Neural progenitor cell (in vitro differentiated cells): ENCODE measurements around the gene NCF4. TPM values are rescaled to one million over a fixed set of nuclear protein-coding genes. Genes with fewer than 3 reads are reported as not detected.

Source experiments
- DNase-seq: peaks from one replicate; pipeline ENCODE4 v3.0.0-alpha.2; 2016; ENCODE audit warnings: low spot score
- H2AFZ ChIP-seq: fragments of 200-600 bp; sonication (generic); replicated peaks from 2 replicates; pipeline ENCODE4 v1.6.1; 2016; ENCODE audit warnings: antibody characterized with exemption
- H3F3A ChIP-seq: fragments of 200-600 bp; sonication (generic); 2 replicates; pipeline ENCODE4 v1.6.1; 2016; ENCODE audit warnings: antibody characterized with exemption, low read depth
- H3K27ac ChIP-seq: fragments of 200-600 bp; sonication (generic); 2 replicates; pipeline ENCODE4 v1.5.1; 2016; ENCODE audit warnings: mild to moderate bottlenecking
- H3K27me3 ChIP-seq: fragments of 200-600 bp; sonication (generic); 2 replicates; pipeline ENCODE4 v1.6.1; 2016; ENCODE audit warnings: mild to moderate bottlenecking, moderate library complexity
- H3K36me3 ChIP-seq: fragments of 200-600 bp; sonication (generic); 2 replicates; pipeline ENCODE4 v1.5.1; 2016
- H3K4me1 ChIP-seq: fragments of 200-600 bp; sonication (generic); 2 replicates; pipeline ENCODE4 v1.6.1; 2016; ENCODE audit warnings: mixed run types
- H3K4me2 ChIP-seq: fragments of 200-600 bp; sonication (generic); 2 replicates; pipeline ENCODE4 v1.6.1; 2016
- H3K4me3 ChIP-seq: fragments of 200-600 bp; sonication (generic); 2 replicates; pipeline ENCODE4 v1.5.1; 2016
- H3K79me2 ChIP-seq: fragments of 200-600 bp; sonication (generic); 2 replicates; pipeline ENCODE4 v1.6.1; 2016; ENCODE audit warnings: low read depth
- H3K9ac ChIP-seq: fragments of 200-600 bp; sonication (generic); 2 replicates; pipeline ENCODE4 v1.6.1; 2016
- H3K9me3 ChIP-seq: fragments of 200-600 bp; sonication (generic); 2 replicates; pipeline ENCODE4 v1.5.1; 2016; ENCODE audit warnings: low read depth
- H4K20me1 ChIP-seq: fragments of 200-600 bp; sonication (generic); 2 replicates; pipeline ENCODE4 v1.6.1; 2016; ENCODE audit warnings: low read depth
- H3K27ac Mint-ChIP-seq: 3 replicates; pipeline ENCODE4 v1.8.0; 2021; ENCODE audit warnings: mixed read lengths
- H3K27me3 Mint-ChIP-seq: 2 replicates; pipeline ENCODE4 v1.8.0; 2022; ENCODE audit warnings: low read depth, mild to moderate bottlenecking, inconsistent platforms, moderate library complexity, mixed read lengths; ENCODE audit not compliant: insufficient read depth
- H3K36me3 Mint-ChIP-seq: 3 replicates; pipeline ENCODE4 v1.8.0; 2021; ENCODE audit warnings: mixed read lengths
- H3K4me1 Mint-ChIP-seq: 3 replicates; pipeline ENCODE4 v1.8.0; 2021; ENCODE audit warnings: mixed read lengths
- H3K4me3 Mint-ChIP-seq: 3 replicates; pipeline ENCODE4 v1.8.0; 2021; ENCODE audit warnings: mild to moderate bottlenecking, moderate library complexity, mixed read lengths
- H3K9me3 Mint-ChIP-seq: 3 replicates; pipeline ENCODE4 v1.8.0; 2020; ENCODE audit warnings: mixed read lengths
- CTCF ChIP-seq: fragments of 200-600 bp; sonication (generic); IDR thresholded peaks from 2 replicates; pipeline ENCODE4 v1.5.1; 2017; ENCODE audit warnings: antibody characterized with exemption, mild to moderate bottlenecking
- EZH2 ChIP-seq: fragments of 200-600 bp; sonication (generic); IDR thresholded peaks from 2 replicates; pipeline ENCODE4 v1.6.1; 2017; ENCODE audit warnings: antibody characterized with exemption, mild to moderate bottlenecking, moderate library complexity
- EZH2phosphoT487 ChIP-seq: fragments of 200-600 bp; sonication (generic); IDR thresholded peaks from 2 replicates; pipeline ENCODE4 v1.6.1; 2017; ENCODE audit warnings: antibody characterized with exemption
- total RNA-seq: library from RNA; depleted of rRNA; stranded (reverse); fragments of >200 nt; gene quantifications from 2 replicates; pipeline ENCODE4 v1.2.3, GENCODE V29; 2015; ENCODE audit warnings: low replicate concordance

NCF4 gene
- total RNA-seq, 1 donor from 2014 or later, result not detected

- Mint-ChIP-seq H3K36me3 (no peaks in the 10 kb centered on the region), H3K4me3 (no peak overlapping the region), H3K4me1 (no peaks in the 10 kb centered on the region), H3K27ac (no peak overlapping the region), H3K9me3 (peaks cover 2% of the 10 kb centered on the region), H3K27me3 (peaks cover 25% of the 10 kb centered on the region)
- Histone ChIP-seq H3K36me3 (no peaks in the 10 kb centered on the region), H3K27ac (no peak overlapping the region), H3K4me2 (no peak overlapping the region), H3K4me1 (no peaks in the 10 kb centered on the region), H3K27me3 (peaks cover 12% of the 10 kb centered on the region), H4K20me1 (no peaks in the 10 kb centered on the region), H3K79me2 (no peaks in the 10 kb centered on the region), H3K4me3 (no peak overlapping the region), H3K9me3 (no peaks in the 10 kb centered on the region), H2AFZ (no peak overlapping the region), H3K9ac (no peak overlapping the region), H3F3A (no peaks in the 10 kb centered on the region)
- DNase-seq, result no peak
- TF ChIP-seq EZH2phosphoT487, result no peak
These were observed 9.4 kb downstream of the NCF4 start for GRCh38 chr22:36870250-36870649.

GRCh38 chr22:36871669-36872081 lies 10.9 kb downstream of the NCF4 start:
- Mint-ChIP-seq H3K4me3 (no peak overlapping the region), H3K9me3 (peaks cover 2% of the 10 kb centered on the region), H3K36me3 (no peaks in the 10 kb centered on the region), H3K27ac (no peak overlapping the region), H3K4me1 (no peaks in the 10 kb centered on the region), H3K27me3 (peaks cover 18% of the 10 kb centered on the region)
- no peak overlapping the region for H3K27ac ChIP-seq
- no peaks in the 10 kb centered on the region for H3K79me2 ChIP-seq
- H3K36me3 ChIP-seq, result no peaks in the 10 kb centered on the region
- no peaks in the 10 kb centered on the region for H3K9me3 ChIP-seq
- peak; percentile 10 for DNase-seq
- no peak for TF ChIP-seq EZH2
- H2AFZ ChIP-seq, result no peak overlapping the region
- no peaks in the 10 kb centered on the region for H3F3A ChIP-seq
- H3K4me1 ChIP-seq, result no peaks in the 10 kb centered on the region
- H3K4me3 ChIP-seq, result no peak overlapping the region
- H3K27me3 ChIP-seq, result no peaks in the 10 kb centered on the region
- H3K4me2 ChIP-seq, result no peak overlapping the region
- no peak overlapping the region for H3K9ac ChIP-seq
- H4K20me1 ChIP-seq, result no peaks in the 10 kb centered on the region

- Histone ChIP-seq H3K4me2 (no peak overlapping the region), H3K36me3 (no peaks in the 10 kb centered on the region), H3K4me3 (no peak overlapping the region), H3K27ac (no peak overlapping the region), H3K79me2 (no peaks in the 10 kb centered on the region), H4K20me1 (no peaks in the 10 kb centered on the region), H3K4me1 (no peaks in the 10 kb centered on the region), H3K27me3 (no peaks in the 10 kb centered on the region), H3K9ac (no peak overlapping the region), H3F3A (no peaks in the 10 kb centered on the region), H3K9me3 (no peaks in the 10 kb centered on the region), H2AFZ (no peak overlapping the region)
- peaks cover 2% of the 10 kb centered on the region for H3K9me3 Mint-ChIP-seq
- H3K36me3 Mint-ChIP-seq, result no peaks in the 10 kb centered on the region
- peak overlapping the region; percentile 20 for H3K27ac Mint-ChIP-seq
- peaks cover 14% of the 10 kb centered on the region for H3K27me3 Mint-ChIP-seq
- H3K4me1 Mint-ChIP-seq, result no peaks in the 10 kb centered on the region
- DNase-seq, result no peak
- no peak for TF ChIP-seq CTCF
- no peak overlapping the region for H3K4me3 Mint-ChIP-seq
These were observed 11.3 kb downstream of the NCF4 start for GRCh38 chr22:36872084-36872483.

- Mint-ChIP-seq H3K36me3 (no peaks in the 10 kb centered on the region), H3K4me1 (no peaks in the 10 kb centered on the region)
- no peak overlapping the region for H3K27ac ChIP-seq
These were observed 12.2 kb downstream of the NCF4 start for GRCh38 chr22:36872866-36873498.

More at GRCh38 chr22:36872866-36873498, 12.2 kb downstream of the NCF4 start:
- Mint-ChIP-seq H3K27me3 (peaks cover 15% of the 10 kb centered on the region), H3K9me3 (peaks cover 2% of the 10 kb centered on the region), H3K4me3 (peak overlapping the region; percentile 1), H3K27ac (no peak overlapping the region)
- Histone ChIP-seq H3K4me2 (no peak overlapping the region), H3K27me3 (no peaks in the 10 kb centered on the region), H4K20me1 (no peaks in the 10 kb centered on the region), H2AFZ (no peak overlapping the region), H3K36me3 (no peaks in the 10 kb centered on the region), H3K9ac (no peak overlapping the region), H3K9me3 (no peaks in the 10 kb centered on the region), H3K79me2 (no peaks in the 10 kb centered on the region), H3K4me3 (no peak overlapping the region), H3K4me1 (no peaks in the 10 kb centered on the region), H3F3A (no peaks in the 10 kb centered on the region)
- TF ChIP-seq CTCF, result no peak
- DNase-seq, result no peak
